HG03280 (cell line): ENCODE measurements around the gene UQCRC1.

Experiments used
- ATAC-seq: cut with Tn5 transposase; IDR thresholded peaks from one replicate; pipeline ENCODE4 v1.9.1; 2021; ENCODE audit warnings: mild to moderate bottlenecking, moderate library complexity; ENCODE audit not compliant: unreplicated experiment

UQCRC1 gene

DNA sequence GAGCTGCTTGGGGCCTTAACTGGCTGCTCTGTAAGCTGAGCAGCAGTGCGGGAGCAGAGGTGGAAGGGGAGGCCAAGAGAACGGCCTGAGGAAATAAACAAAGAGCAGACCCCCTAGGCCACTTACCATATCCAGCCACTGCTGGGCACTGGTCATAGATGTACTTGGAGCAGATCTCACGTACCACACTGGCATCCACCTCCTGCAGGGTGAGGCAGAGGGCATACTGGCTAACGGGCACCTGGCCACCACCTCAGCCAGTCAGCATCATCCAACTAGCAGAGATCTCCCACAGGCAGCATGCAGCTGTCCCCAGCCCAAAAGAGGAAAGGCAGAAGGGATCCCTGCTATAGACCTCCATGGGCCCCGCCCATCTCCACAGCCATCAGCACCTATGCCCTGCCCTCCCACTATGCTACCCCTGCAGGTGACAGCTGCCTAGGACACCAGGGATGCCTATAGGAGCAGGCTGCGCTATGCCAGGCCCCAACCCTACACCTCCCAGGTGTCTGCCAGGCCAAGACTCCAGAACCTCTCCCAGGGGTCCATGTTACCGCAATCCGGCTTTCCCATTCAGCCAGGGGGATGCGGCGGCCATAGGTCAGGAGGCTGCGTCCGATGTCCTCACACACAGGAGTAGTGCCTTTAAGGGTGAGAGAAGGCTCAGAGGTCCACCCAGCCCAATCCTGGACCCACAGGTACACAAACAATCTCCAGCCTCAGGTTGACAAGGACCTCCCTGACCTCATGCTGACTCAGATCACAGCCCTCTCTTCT lies 9.7 kb downstream of the UQCRC1 start:
- no peak for ATAC-seq

DNA sequence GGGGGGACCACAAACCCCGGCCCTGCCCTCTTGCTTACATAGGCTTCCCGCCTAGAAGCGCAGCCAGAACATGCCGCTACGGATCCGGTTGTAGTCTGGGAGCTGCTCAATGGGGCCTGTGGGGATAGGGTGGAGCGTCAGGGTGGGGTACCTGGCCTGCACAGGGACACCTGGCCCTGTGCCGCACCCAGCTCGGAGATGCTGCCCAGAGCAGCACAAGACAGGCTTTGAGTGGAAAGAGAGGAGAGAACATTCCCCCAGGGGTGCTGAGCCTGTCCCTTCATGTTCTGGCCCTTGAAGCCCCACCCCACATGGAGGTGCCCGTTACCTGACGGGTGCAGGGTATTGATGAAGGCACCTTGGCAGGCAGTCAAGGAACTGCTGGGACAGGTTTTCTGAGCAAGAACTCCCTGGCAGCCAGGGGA lies 10.4 kb downstream of the UQCRC1 start:
- no peak for ATAC-seq

DNA sequence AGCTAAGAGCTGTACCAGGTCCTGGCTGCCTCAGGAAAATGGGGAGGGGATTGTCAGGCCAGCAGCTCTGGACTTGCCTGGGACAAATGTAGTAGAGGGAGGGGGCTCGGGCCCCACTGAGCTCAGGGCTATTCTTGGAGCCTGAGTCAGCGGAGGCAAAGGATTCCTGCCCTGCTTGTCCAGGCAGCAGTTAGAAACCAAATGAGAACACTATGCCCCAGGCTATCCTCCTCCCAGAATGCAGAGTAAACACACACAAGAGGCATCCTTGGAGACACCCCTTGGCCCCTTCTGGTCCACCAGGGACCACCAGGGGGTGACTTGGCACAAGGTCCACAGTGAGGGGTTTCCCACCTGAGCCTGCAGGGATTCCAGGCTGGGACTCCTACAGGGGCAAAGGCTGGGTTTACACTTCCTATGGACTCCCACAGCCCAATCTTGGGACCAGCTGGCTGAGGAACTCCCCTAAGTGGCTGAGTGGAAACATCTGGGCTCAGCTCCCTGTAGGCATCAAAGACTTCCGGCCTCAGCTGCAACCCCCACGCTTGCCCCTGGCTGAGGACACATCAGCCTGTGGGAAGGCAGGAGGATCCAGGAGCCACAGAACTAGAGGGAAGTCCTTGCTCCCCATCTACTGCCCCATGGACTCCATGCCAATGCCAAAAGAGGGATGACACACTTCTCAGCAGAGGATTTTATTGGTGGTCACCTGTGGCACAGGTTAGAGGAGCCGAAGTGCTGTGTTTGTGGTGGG lies 10.9 kb downstream of the UQCRC1 start:
- no peak for ATAC-seq

DNA sequence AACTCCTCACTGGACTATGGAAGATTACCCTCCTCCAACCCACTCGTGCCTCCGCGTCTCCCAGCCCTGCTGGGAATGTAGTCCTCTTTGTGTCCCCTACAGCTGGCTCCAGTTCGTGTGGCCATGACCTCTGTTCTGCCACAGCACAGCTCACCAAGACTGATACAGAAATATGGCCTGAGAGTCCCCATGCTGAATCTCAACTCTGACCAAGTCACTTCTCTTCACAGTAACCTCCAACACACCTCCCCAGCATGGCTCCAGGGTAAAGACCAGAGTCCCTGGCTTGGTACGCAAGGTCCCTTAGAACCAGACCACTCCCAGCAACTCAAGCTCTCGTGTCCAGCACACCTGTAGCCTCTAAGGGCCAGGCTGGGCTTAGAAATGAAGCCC lies 12.0 kb downstream of the UQCRC1 start:
- ATAC-seq = no peak

DNA sequence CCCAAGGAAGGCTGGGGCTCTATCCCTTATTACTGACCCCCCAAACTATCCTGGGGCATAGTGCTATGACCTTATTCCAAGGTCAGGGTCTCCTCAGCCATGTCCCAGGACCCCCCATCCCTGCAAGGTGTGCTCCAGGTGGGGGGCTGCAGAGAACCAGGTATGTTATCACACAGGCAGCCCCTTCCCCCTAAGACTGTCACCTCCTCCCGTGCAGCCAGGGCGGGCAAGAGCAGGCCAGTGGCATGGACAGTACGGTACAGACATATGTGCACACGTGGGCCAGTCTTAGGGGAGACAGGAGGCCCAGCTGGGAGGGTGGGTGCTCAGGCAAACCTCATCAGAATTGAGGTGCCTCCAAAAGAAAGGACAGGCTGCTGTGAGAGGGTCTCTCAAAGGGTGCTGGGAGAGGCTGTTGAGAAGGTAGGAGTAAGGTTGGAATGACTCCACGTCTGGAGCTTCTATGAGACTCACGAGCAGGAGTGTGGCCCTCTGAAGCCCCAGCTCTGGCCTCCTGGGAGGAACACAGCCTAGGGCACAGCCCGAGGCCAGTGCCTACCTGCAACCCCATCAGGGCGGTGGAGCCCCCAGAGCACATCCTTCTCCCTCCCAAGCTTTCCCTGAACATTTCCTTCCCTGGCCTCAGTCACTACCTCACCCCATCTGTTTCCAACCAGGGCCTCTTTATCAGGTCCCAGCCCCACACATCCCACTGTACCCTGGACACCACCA lies 12.6 kb downstream of the UQCRC1 start:
- no peak for ATAC-seq

DNA sequence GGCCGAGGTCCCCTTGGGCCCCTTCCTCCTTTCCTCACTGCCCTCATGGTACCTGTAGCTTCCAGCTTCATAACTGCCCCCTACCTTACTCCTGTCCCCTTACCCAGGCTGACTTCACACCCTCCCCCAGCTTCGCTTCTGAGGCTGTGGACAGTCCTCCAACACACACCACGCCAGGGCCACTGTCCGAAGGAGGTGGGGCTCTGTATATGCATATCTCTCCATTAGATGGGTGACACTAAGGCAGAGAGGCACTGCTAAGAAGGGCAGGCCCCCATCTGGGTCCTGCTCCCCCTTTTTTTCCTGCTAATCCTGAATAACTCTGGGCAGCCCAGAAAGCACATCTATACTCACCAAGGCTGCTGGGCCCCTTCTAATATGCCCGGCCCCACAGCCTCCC lies 13.3 kb downstream of the UQCRC1 start:
- no peak for ATAC-seq

DNA sequence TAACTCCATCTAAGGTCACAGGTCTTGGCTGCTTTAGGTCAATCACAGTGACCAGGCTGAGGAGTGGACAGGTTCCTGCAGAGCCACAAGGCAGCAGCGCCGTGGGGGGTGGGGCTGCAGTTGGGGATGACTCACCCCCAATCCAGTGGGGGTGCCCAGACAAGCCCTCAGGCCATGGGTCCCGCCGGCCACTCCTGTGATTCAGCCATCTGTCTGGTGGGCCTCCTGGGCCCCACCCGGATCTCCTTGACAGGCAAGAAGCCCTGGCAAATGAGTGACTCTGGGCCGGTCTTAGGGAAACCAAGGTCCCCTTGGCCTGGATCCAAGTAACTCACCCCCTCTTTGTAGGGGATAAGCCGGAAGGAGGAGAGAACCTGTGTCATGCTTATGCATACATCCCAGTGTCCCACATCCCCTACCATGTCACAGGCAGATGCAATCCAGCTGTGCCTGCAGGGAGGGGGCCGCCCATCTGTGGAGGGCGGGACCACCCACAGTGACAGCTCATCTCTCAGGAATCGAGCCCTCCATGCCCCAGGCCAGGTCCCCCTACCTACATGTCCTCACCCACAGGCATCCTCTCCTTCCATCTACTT lies 13.8 kb downstream of the UQCRC1 start:
- no peak for ATAC-seq

DNA sequence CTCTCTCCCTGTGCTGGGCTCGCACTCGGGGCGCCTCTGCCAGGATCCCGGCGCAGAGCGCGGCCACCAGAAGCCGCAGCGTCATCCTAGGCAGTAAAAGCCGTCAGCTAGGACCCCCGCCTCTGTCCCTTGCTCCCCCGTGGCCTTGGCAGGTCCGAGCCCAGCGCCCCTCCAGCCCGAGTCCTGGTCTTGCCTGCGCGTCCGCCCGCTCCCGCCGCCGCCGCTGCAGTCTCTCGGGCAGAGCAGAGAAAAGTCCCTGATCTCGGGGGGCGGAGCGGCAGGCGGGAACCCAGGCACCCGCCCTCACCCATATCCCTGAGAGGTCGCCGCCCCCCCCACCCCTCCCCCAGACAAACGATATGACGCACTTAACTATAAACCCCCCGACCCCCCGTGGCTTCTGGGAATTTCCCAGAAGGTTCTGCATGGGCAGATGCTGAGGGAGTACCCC lies 14.3 kb downstream of the UQCRC1 start, which contains the start of gene COL7A1:
TSS of gene COL7A1 (minus strand) at position 255 of the 451 bp plus-strand sequence. CDS start at position 85, 170 bp downstream.
- ATAC-seq = no peak

DNA sequence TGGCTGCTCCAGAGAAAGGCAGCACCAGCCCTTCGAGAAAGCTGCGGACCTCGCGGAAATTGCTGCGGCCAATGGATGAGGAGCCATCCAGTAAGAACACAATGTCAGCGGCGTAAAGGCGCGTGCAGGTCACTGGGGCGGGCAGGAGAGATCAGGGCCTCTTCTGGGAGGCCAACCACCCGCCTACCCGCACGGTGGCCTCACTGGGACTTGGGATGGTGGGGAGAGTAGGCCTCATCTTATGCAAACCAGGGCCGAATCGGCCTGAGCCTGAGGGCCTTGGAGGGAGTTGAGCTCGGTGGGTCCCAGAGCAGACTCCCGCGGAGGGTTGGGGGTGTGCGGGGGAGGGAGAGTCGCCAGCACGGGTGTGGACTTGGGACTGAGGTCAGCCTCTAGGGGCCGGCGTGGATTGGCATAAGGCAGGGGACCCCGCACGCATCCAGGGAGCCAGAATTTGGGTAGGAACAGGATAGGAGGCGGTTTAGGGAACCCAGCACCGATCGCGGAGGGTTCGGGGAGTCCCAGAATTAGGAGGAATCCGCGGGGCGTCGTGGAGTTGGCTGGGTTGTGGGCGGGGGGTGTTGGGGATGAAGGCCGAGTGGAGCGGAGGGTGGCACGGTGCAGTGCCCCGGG lies 14.9 kb downstream of the UQCRC1 start:
- no peak for ATAC-seq

DNA sequence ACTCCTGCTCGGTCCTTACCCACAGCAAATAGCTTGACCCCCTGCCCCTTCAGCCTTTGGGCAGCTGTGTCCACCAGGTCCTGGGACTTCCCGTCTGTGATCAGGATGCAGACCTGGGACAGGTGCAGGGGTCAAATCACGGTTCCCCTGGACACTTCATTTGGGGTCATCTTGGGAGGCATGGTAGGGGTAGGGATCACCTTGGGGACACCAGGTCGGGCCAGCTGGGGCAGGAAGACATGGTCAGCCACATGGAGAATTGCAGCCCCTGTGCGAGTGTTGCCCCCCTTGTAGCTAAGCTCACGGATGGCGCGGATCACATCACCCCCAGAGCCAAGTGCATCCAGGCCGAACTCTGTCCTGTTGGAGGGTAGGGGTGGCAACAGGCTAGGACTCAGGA lies 16.1 kb downstream of the UQCRC1 start:
- ATAC-seq = no peak

DNA sequence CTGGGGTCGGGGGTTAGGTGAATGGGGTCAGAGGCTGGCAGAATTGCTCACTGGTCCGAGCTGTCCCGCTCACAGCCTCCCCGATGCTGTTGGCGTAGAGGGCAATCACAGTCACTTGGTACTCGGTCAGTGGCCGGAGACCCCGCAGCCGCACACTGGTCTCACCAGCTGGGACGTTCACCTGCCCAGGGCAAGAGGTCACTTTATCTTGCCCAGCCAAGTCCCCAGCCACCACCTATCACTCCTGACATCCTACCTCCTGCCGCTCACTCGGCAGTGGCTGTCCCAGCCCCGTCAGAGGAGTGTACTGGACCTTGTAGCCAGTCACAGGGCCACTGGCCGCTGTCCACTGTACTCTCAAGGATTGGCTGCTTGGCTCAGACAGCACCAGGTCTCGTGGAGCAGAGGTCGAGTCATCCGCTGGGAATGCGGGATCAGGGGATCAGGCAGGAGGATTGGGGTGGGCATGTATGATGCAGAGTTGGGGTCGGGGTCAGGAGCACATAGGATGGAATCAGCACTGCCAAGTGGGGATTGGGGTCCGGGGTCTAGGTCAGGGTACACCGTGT lies 16.8 kb downstream of the UQCRC1 start:
- no peak for ATAC-seq

DNA sequence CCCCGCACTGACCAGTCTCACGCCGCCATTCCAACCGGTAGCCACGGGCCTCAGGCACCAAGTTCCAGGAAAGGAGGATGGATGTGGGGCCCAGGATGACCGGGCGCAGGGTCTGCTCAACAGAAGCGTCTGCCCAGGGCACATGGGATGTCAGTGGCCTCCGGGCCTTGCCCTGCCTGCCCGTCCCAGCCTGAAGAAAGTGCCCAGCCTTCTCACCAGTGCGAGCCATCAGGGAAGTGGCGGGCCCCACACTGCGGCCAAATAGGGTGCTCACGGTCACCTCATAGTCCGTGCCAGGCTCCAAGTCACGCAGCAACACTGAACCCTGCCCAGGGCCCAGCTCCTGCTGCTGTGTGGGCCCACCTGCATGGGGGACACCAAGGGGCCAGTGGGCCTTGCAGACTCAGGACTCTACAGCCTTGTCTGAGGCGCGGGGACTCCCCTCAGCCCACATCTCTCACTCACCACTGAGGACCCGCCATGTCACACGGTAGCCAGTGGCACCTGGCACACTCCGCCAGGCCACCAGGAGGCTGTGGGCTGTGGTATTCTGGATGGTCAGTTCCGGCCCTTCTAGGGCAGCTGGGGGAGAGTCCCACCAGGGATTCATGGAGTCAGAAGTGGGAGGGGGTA lies 17.4 kb downstream of the UQCRC1 start:
- no peak for ATAC-seq

DNA sequence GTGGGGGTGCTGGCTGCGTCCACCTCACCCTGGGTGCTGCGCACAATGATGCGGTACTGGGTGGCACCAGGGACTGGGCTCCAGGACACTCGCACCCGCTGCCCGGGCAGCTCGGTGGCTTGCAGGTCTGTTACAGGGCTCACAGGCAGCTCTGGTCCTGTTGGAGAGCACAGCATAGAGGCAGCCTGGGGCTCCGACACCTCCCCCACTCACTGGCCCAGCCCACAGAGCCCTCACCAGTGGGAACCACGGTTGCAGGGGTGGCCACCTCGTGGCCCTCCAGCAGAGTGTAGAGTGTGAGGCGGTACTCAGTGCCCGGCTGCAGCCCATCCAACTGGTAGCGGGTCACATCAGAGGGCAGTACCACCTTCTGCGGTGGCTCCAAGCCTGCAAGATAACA lies 18.0 kb downstream of the UQCRC1 start:
- no peak for ATAC-seq

DNA sequence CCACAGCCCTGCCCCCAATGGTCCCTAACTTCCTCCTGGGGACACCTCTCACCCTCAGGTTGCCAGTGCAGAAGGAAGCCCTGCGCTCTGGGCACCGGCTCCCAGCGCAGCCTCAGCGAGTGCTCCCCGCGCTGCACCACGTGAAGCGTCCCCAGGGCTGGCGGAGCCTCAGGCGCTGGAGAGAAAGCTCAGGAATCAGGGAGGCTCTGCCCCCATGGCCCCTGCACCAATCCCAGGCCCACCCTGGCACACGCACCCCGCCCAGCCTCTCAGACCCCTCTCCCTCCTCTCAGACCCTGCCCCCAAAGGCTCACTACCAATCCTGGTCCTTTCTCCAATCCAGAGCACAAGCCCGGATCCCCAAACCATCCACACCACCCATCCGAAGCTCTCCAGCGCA lies 21.2 kb downstream of the UQCRC1 start:
- no peak for ATAC-seq

DNA sequence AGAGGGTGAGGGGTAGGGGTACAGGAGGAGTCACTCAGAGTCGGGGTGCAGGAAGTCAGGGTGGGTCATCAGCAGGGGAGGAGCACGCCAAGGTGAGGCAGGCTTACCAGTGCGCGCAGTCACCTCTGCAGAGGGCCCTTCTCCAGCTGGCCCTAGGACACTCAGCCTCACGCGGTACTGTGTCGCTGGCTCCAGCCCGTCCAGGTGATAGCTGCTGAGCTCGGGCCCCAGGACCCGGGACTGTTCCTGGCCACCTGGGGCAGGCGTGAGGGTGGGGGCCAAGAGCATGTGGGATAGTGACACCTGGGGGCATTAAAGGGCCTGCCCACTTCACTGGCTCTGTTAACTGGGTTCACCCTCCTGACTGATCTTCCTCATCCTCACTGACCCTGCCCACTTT lies 21.8 kb downstream of the UQCRC1 start:
- no peak for ATAC-seq

DNA sequence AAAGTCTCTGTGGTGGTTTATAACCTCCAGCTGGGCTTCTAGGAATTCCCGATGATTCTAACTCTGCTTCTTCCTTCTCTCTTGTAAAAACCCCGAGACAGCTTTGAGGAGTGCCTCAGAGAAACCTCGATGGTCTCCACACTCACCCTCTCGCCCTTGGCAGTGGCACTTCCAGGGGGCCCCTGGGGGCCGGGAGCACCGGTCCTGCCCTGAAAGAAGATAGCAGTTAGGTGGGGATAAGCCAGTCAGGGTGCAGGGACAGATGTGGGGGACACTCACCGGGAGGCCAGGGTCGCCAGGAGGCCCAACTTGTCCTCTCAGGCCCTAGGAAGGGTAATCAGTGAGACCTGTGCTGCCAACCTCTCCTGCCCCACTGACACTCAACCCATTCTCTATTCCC lies 24.0 kb downstream of the UQCRC1 start:
- ATAC-seq = no peak

DNA sequence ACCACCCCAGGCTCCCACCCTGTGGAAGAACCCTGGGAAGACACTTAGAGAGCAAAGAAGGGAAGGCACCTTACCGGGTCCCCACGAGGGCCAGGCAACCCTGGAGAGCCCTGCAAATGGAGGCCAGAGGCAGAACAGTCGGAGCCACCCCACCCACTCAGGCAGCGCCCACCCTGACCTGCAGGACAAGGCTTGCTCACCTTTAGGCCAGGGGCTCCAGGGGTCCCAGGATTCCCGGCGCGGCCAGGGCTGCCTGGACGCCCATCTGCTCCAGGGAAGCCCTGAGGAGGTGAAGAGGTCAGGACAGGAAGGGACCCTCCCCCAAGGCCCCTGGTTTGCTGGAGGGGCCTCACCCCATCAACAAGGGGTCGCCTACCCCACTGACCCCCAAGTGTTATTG lies 24.6 kb downstream of the UQCRC1 start:
- ATAC-seq = no peak

DNA sequence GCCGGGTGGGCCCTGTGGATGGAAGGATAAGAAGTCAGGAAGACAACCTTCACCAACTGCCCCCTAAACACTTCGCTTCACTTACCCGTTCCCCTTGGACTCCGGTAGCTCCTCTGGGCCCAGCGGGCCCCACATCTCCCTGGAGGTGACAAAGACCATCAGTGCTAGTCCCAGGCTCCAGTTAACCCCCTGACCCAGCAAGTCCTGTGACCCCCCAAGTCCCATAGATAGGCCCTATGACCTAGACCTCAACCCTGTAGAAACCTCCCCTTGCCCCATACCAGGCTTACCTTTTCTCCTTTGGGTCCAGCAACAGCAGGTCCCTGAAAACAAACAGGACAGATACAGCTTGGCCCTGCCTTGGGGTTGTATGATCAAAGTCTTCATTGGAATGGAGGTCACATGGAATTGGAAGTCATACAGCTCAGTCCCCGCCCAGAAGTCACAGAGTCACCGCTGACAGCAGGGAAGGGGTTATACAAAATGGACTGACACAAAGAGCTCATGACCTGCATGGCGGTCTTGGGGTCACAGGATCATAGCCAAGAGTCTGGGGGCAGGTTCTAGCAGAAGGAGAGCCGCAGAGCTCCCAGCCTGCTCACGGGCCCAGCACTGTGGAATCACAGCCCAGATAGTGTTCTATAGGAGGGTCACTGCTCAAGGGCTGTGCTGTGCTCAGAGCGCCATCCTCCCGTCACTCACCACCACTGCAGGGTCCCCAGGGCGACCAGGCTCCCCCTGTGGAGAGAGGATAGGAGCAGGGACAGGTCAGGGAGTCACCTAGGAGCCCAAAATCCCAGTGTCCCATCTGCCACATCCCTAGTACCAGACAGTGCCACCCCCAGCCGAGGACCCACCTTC lies 27.6 kb downstream of the UQCRC1 start:
- no peak for ATAC-seq

DNA sequence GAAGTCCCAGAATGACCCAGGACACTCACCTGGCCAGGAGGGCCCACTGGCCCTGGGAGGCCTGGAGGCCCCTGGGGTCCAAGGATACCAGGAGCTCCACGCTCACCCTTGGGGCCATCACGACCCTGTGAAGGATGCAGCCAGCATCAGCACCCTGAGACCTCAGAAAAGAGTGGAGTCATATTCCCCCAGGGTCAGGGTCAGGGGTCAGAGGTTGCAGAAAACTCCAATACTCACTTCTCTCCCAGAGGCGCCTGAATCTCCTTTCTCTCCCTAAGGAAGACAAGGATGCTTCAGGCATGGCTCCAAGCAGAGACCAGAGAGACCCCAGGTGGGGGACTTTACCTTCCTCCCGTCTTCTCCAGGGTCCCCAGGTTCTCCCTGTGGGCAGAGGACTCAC lies 32.8 kb downstream of the UQCRC1 start:
- ATAC-seq = no peak
